ENCODE measurements around the gene IFNA1.

The IFNA1 gene

GRCh38 chr9:21440139-21440538, at the start of gene IFNA1:
TSS of gene IFNA1 (plus strand) at chr9:21440439. CDS start at chr9:21440508, 69 bp downstream.
- no peak within 1 kb of the TSS for H3K4me3 ChIP-seq (ENCODE audit: low read depth, low read length)
- in situ Hi-C loops (cut with HindIII; ENCODE audit: low sequenced_read_pairs): no loop called here
- TF ChIP-seq CTCF (IDR thresholded peaks at IDR 0.05; ENCODE audit: low read depth, low read length): no peak
- DNase-seq (ENCODE audit: low read depth, low spot score): no peak

DNA sequence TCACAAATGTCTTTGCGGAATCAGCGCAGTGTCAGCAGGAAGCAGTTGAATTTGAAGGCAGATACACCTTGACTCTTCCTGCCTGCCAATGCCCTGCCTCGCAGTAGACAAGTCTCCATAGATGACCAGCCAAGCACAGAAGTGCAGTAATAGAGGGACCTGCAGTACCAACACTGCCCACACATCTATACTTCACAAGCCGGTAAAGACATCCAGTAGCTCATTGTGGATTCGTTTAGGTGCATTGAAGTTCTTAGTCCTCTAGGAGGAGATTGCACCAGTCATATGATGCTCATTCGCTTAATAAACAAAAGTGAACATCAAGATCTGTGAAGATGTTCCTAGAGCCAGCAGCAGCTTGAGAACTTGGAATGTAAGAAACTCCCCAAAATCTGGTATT, 48.0 kb upstream of the IFNA1 start:
- no peak for DNase-seq (ENCODE audit: low read depth, low spot score)
- H3K4me3 ChIP-seq (ENCODE audit: low read depth, low read length): no peak overlapping the region
- peak; percentile 15 for TF ChIP-seq CTCF (IDR thresholded peaks at IDR 0.05; ENCODE audit: low read depth, low read length)
- in situ Hi-C loops (cut with HindIII; ENCODE audit: low sequenced_read_pairs): no loop called here

- TF ChIP-seq CTCF (IDR thresholded peaks at IDR 0.05; ENCODE audit: low read depth, low read length): peak; percentile 91
- in situ Hi-C loops (cut with HindIII; ENCODE audit: low sequenced_read_pairs): no loop called here
- DNase-seq (ENCODE audit: low read depth, low spot score): peak; percentile 37
- H3K4me3 ChIP-seq (ENCODE audit: low read depth, low read length): peak overlapping the region; percentile 55
Measured at GRCh38 chr9:21395778-21396717, 44.2 kb upstream of the IFNA1 start.

- no peak for TF ChIP-seq CTCF (IDR thresholded peaks at IDR 0.05; ENCODE audit: low read depth, low read length)
- H3K4me3 ChIP-seq (ENCODE audit: low read depth, low read length): no peak overlapping the region
- DNase-seq (ENCODE audit: low read depth, low spot score): no peak
- in situ Hi-C loops (cut with HindIII; ENCODE audit: low sequenced_read_pairs): no loop called here
Measured at GRCh38 chr9:21398955-21399489, 41.2 kb upstream of the IFNA1 start.

DNA sequence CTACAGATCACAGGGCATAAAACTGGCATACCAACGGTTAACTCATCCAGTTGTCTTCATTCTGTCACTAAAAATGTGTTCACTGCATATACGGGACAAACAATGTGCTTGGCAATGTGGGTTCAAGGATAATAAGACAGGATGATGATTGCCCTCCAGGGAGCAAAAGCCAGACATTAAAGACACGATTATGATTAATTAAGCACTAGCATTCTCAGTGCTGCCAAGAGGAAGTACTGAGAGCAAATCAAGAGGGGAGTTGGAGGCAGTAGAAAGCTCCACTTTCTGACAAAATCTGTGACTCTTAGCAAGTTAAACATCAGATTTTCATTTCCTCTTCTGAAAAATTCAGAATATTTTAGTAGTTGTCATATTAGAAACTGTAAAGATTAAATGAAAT, 40.3 kb upstream of the IFNA1 start:
- H3K4me3 ChIP-seq (ENCODE audit: low read depth, low read length): no peak overlapping the region
- in situ Hi-C loops (cut with HindIII; ENCODE audit: low sequenced_read_pairs): no loop called here
- no peak for DNase-seq (ENCODE audit: low read depth, low spot score)
- no peak for TF ChIP-seq CTCF (IDR thresholded peaks at IDR 0.05; ENCODE audit: low read depth, low read length)

DNA sequence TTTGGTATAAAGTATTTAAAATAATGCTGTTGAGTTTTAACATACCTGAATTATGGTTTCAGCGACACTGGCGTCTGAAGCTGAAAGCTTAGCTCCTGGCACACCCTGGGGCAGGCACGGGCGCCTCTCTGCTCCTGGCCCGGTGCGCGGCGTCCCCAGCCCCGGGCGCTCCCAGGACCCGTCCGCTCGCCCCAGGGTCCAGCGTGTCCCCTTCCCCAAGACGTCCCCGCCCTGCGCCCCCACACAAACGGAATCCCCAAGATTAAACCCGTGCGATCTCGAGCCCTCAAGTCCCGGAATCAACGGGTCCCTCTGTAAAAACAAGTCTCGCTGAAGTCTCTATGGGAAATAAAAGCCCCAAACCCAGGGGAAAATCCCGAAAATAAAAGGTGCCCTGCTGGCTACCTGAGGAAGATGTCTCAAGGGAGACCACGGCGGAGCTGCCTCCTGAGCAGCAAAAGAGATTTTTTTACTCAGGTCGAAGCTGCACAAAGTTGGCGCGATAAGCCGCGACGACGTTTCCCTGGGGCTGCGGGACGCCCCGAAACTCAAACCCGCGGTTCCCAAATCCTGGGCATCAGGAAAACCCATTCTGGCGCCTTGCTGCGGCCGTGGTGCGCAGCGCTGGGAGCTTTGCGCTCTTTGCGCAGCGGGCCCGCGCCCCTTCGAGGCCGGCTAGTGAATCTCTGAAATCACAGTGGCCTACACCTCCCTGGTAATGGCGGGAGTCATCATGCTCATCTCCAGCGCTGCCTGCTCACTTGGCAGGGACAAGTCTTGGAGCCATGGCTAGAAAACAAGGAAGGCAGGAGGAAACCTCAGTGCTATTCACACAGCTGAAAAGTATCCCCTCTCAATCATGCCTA, 37.6 kb upstream of the IFNA1 start:
- DNase-seq (ENCODE audit: low read depth, low spot score): no peak
- in situ Hi-C loops (cut with HindIII; ENCODE audit: low sequenced_read_pairs): no loop called here
- peak overlapping the region; percentile 40 for H3K4me3 ChIP-seq (ENCODE audit: low read depth, low read length)
- no peak for TF ChIP-seq CTCF (IDR thresholded peaks at IDR 0.05; ENCODE audit: low read depth, low read length)

Data from astrocyte of the spinal cord (primary cell).